T-helper 1 cell treated with Interleukin-12 subunit alpha and Interleukin-12 subunit beta and Interleukin-4 antibody, amounts not matched to agents 30 ng/mL and 1 ng/mL, for 36 hours (primary cell): Measurements from ENCODE around the gene GNL2. TPM values are rescaled to one million over a fixed set of nuclear protein-coding genes. Genes with fewer than 3 reads are reported as not detected.
"Not testable (repeated sequence)": the region's sequence is repeated elsewhere in the genome, so short reads cannot be mapped to it uniquely, and the experiment has no call there.

Source experiments
- intact Hi-C: fragments of 100-400 bp; cut with micrococcal nuclease; formaldehyde crosslinking; loops from one replicate; pipeline ENCODE4 v1.15.1; 2024
- total RNA-seq: library from RNA; stranded (reverse); gene quantifications from 2 replicates; pipeline ENCODE4 v1.2.3, GENCODE V29; 2022

The GNL2 gene
- total RNA-seq, 1 donor from 2014 or later, result 70.7 TPM

- intact Hi-C loops, result no loop called here
These were observed 13.3 kb upstream of the GNL2 start for GRCh38 chr1:37609002-37609401.

- intact Hi-C loops, result no loop called here
These were observed 10.9 kb upstream of the GNL2 start for GRCh38 chr1:37606481-37607263.

- intact Hi-C loops, result no loop called here
These were observed 10.2 kb upstream of the GNL2 start for GRCh38 chr1:37605806-37606474.

- intact Hi-C loops, result no loop called here
These were observed 9.4 kb upstream of the GNL2 start for GRCh38 chr1:37605061-37605650.

- intact Hi-C loops, result loop anchor here (1.0 to 2.0 kb wide), 2 partner anchors 79 to 1232 kb away; no protein-coding TSS in a partner anchor
These were observed 7.3 kb upstream of the GNL2 start for GRCh38 chr1:37602750-37603694.

- intact Hi-C loops, result no loop called here
These were observed 5.7 kb upstream of the GNL2 start for GRCh38 chr1:37601441-37601840.

GRCh38 chr1:37599940-37600339 is 4.2 kb upstream of the GNL2 start:
- intact Hi-C loops, result loop anchor here (5.0 kb wide), 2 partner anchors 143 to 412 kb away; partner anchors contain the start of gene UTP11

- intact Hi-C loops, result loop anchor here (1.0 to 5.0 kb wide), 5 partner anchors 21 to 1447 kb away; partner anchors contain the start of genes CDCA8, TRAPPC3 and UTP11
These were observed 488 bp upstream of the GNL2 start for GRCh38 chr1:37596182-37596667.

GRCh38 chr1:37593726-37594125 is 2.0 kb downstream of the GNL2 start:
- intact Hi-C loops, result loop anchor here (2.0 kb wide), 2 partner anchors 217 to 337 kb away; no protein-coding TSS in a partner anchor

- intact Hi-C loops, result no loop called here
These were observed 6.8 kb downstream of the GNL2 start for GRCh38 chr1:37588939-37589338.

GRCh38 chr1:37584544-37584943 is 11.2 kb downstream of the GNL2 start:
- intact Hi-C loops, result not testable (repeated sequence)

GRCh38 chr1:37575692-37576091 is 20.0 kb downstream of the GNL2 start:
- intact Hi-C loops, result loop anchor here (1.0 kb wide), 1 partner anchor 21 kb away; no protein-coding TSS in a partner anchor

GRCh38 chr1:37574834-37575480 is 20.8 kb downstream of the GNL2 start:
- intact Hi-C loops, result loop anchor here (1.0 kb wide), 1 partner anchor 21 kb away; no protein-coding TSS in a partner anchor

- intact Hi-C loops, result loop anchor here (1.0 kb wide), 1 partner anchor 16 kb away; the partner anchor contains the start of gene SNIP1
These were observed 25.0 kb downstream of the GNL2 start for GRCh38 chr1:37570528-37571334.

GRCh38 chr1:37567023-37567422 is 28.7 kb downstream of the GNL2 start:
- intact Hi-C loops, result no loop called here

- intact Hi-C loops, result no loop called here
These were observed 30.8 kb downstream of the GNL2 start for GRCh38 chr1:37564892-37565291.

- intact Hi-C loops, result no loop called here
These were observed 32.8 kb downstream of the GNL2 start for GRCh38 chr1:37562984-37563383.

GRCh38 chr1:37561133-37562132 is 34.3 kb downstream of the GNL2 start:
- intact Hi-C loops, result loop anchor here (1.0 kb wide), 1 partner anchor 121 kb away; no protein-coding TSS in a partner anchor
